Epidermal melanocyte (primary cell): Measurements from ENCODE around the gene MPP1.

Experiments used
- DNase-seq: peaks from one replicate; pipeline ENCODE4 v3.0.0; 2011; ENCODE audit warnings: low spot score; ENCODE audit not compliant: insufficient read length

Gene MPP1

DNA sequence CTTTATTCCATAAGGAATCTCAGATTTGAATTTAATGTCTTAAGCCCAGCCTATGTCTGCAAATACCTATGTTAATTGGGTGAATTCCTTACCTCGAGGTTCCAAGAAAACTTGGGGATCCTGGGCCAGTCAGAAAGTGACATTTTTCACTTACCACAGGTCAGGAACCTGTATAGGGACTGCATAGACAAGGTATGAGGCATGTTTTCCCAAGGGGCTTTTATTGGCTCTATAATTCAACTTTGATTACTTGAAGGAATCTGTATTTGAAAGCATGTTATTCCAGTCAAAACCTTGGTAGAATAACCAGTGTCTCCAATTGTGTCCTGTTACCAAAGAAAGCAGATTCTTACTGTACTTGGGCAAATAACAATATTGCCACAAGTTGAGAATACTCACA, 8.5 kb upstream of the MPP1 start:
- DNase-seq: no peak

GRCh38 chrX:154812341-154813101, 7.2 kb upstream of the MPP1 start:
- no peak for DNase-seq

DNA sequence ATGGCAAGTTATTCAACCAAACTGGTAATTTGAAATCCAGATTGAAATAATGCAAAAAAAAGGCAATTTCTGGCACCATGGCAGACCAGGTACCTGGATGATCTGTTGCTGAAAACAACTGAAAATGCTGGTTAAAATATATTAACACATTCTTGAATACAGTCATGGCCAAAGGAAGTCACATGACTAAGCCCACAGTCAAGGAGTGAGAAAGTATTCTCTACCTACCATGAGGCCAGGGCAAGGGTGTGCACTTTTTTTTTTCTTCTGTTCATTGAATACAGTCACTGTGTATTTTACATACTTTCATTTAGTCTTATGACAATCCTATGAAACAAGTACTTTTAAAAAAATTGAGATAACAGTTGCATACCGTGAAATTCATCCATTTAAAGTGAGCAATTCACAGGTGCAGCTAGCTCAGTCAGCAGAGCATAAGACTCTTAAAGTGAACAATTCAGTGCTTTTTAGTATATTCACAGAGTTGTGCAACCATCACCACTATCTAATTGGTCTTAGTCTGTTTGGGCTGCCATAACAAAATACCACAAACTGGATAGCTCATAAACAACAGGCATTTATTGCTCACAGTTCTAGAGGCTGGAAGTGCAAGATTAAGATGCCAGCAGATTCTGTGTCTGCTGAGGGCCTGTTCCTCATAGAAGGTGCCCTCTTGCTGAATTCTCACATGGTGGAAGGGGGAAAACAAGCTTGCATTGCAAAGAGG, 4.8 kb upstream of the MPP1 start:
- DNase-seq: no peak

DNA sequence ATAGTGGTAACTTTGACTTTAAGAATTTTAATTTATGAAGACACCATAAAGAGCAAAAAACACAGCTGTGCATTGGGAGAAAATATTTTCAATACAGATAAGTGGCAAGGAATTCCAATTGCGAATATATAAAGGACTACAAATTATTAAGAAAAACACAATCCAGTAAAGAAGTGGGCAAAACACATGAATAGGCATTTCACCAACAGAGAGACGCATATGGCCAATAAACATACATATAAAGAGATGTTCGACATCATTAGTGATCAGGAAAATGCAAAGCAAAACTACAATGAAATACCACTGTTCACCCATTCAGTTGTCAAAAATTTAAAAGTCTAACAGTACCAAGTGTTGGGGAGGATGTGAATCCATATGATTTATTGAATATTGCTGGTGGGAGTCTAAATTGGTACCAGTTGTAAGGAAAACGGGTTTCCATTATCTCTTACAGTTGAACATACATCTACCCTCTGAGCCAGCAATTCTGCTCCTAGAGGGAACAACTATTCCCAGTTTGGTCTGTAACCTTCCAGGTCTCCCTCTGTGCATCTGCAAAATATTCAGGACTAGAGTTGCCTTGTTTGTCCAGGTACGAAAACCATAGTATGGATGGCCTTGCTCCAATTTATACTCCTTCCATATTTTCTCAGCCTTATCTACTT, 1.7 kb upstream of the MPP1 start:
- no peak for DNase-seq

DNA sequence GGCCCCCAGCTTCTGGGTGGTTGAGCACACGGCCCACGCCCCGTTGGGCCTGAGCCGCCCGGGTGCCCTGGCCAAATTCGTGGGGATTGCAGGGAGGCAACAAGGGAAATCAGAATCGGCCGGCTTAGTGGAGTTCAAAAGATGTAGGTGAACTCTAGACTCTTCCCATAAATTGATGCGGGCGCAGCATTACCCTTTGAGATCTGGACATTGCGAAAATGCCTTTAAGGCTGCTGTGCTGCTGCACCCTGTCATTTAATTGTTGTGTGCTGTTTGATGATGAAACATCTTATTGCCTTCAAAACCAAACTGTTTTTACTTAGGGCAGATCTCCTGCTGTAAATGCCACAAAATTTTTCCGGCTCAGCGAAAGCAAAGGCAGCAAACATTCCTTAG, 409 bp upstream of the MPP1 start:
- no peak for DNase-seq

DNA sequence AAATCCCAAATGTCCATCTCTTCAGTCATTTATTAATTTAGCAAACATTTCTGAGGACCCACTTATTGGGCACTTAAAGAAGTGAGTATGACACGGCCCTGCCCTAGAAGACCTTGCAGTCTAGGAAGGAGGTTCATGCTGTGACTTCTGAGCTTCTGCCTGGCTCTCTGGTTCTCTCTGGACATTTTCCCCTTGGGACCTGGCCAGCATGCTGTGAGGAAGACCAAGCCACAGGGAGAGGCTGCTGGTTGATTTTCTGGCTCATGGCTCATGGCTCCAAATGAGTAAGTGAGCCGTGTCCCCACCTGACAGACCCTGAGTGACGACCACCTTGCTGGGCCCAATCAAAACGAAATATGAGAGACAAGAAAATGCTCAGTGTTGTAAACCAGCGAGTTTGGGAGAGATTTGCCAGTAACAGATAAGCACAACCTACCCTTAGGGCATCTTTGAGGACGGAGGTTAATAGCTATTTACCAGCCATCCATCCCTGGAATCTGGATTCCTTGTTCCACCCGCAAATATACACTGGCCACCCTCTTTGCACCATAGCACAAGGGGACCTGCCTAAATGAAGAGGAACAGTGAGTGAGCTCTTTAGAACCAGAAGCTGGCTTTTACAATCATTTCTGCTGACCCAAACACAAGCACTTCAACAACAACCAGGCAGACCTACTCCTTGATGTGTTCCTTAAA, 876 bp downstream of the MPP1 start:
- DNase-seq: no peak

DNA sequence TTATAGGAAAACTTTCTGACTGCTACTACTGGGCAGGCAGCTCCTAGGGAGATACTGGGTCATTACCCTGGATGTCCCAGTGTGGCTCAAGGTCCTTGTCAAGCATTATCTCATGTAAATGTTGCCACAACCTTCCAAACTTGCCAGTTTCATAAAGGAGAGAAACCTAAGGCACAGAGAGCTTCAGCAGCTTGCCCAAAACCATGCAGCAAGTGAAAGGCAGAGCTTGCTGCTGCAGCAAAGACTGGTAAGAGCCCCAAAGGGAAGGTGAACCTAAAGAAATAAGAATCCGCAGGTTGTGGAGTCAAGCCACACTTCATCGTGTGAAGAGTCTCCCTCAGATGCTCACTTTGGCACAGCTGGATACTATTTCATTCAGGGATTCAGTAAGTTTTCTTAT, 2.3 kb downstream of the MPP1 start:
- no peak for DNase-seq

DNA sequence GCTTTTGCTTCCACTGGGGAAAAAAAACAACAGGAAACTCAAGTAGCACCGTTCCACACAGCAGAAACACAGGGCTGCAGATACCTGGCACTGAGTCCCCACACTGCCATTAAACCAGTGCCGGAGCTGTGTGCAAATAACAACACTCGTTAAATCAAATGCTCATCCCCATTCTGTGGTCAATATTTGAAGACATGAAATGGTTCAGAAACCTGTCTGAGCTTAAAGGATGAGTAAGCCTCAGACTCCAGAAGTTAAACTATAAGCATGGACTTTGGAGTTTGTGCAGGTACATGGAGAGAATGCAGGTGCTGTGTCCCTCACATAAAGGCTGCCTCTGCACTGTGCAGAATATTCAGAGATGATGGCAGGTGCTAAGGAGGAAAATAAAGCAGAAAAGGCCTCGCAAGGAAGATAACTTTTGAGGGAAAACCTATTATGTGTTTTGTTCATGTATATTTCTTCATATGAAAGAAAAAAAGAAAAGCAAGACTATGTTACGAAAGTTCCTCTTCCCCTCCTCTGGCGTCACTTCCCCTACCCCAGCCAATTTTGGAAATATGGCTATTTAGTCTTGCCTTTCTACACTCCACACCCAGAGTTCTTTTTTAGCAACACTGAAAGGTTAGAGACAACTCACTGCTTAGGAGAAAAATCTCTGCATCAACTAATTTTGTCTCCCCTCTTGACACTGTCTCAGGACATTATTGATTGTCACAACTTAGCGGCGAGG, 4.6 kb downstream of the MPP1 start:
- DNase-seq: no peak

- DNase-seq: no peak
These were observed 5.5 kb downstream of the MPP1 start for GRCh38 chrX:154799556-154800348.

- DNase-seq: no peak
These were observed 8.3 kb downstream of the MPP1 start for GRCh38 chrX:154797006-154797405.

DNA sequence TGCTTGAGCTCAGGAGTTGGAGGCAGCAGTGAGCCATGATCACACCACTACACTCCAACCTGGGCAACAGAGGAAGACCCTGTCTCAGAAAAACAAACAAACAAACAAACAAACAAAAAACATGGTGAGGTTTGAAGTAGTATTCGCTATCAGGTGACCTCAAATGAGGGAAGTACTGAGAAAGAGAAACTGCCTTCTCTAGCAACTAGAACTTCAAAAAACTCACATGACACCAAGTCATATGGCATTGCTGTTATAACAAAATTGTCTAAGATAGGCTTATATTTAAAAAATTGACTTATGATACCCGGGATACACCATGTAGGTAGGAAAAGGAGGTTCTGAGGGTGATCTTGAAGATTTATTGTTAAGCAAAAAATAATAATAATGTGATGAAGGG, 10.3 kb downstream of the MPP1 start:
- no peak for DNase-seq

DNA sequence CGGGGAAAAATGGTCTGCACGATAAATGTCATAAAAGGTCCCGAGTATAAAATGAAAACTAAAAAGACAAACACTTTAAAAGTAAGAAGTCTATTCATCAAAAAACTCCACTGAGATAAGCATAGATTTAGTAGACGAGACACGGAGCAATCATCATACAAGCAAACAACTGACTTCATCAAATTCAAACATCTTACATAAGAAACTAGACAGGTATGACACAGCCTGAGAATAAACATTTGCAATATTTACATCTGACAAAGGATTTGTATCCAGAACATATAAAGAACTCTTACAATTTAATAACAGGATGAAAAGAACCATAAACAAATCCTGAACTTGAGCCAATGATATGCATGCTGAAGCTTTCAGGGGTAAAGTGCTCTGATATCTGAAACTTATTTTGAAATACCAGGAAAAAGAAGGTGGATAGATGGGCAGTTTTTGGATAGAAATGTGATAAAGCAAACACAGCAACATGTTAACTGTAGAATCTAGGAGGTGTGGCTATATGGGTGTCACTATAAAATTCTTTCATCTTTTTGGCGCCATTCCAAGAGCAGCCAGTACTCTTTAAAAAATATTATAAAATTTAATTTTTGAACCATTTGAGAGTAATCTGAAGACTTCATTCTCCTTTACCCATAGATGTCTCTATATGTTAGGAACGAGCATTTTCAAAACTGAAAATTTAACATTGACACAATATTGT, 12.0 kb downstream of the MPP1 start:
- DNase-seq: no peak

DNA sequence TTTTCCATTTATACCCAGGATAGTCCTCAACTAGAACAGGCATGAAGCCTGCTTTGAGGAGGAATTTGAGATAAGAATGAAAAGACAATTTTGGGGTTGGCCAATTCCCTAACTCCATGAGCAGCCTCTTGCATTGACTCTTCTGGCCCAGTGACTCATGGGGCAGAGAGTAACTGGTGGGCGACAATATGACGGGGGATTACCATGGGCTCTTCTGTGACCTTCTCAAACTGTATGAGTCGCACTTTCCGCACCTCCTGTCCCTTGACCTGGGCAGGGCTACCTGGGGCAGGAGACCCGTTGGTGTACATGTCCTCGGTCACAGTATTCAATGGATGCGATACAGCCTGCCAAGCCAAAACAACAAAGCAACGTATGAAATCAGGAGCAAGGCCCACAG, 13.3 kb downstream of the MPP1 start:
- no peak for DNase-seq

- DNase-seq: no peak
These were observed 13.8 kb downstream of the MPP1 start for GRCh38 chrX:154791467-154791866.

GRCh38 chrX:154785716-154786115, 19.6 kb downstream of the MPP1 start:
- no peak for DNase-seq

DNA sequence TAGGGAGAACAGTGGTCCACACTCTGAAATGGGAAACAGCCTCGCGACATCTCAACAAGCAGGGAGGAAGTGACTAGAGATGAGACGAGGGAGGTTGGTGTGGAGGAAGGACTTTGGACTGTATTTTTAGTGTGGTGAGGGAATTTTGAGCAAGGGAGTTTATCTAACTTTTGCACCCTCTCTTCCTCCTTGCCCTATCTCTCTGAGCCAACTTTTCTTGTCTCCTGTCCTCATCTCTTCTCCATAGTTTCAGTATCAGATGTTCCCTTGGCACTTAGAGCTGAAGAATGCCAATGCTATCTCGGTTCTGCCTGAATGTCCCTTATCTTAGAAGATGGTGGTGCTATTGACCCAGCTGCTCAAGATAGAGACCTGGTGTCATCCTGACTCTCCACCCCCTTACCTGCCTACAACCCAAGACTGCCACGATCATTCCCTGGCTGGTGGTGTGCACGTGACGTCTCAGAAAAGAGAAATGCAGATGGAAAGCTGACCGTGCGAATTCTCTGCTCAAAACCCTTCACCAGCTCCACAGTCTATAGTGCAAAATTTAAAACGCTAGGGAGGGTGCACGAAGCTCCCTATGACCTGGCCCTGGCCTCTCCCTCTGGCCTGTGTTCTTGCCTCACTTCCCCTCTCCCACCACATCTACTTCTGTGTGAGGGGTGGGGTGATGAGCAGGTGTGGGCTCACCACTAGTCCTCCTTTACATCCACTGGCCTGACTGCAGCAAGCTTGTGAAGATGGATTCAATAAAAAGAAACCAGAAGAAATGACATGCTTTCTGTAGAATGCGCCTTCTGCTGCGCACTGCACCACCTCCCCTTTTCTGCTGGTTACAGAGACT, 20.9 kb downstream of the MPP1 start:
- DNase-seq: no peak

DNA sequence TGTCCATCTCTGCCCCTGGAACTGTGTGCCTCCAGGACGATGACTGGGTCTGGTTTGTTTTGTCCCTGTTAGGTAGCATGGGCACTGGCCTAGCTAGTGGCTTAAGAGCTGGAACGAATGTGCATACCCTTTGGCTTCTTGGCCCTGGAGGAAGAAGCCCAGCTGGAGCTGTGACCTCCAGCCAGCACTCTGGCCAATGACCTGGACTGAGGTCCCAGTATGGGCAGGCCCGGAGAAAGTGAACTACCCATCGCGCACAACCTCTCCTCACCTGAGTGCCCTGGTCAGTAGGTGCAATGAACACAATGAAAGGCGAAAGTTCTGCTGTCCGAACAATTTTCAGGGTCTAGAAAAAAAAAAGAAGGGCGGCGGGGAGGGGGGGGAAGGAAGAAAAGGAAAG, 24.3 kb downstream of the MPP1 start:
- no peak for DNase-seq

- DNase-seq: no peak
These were observed 26.0 kb downstream of the MPP1 start for GRCh38 chrX:154779261-154779660.

DNA sequence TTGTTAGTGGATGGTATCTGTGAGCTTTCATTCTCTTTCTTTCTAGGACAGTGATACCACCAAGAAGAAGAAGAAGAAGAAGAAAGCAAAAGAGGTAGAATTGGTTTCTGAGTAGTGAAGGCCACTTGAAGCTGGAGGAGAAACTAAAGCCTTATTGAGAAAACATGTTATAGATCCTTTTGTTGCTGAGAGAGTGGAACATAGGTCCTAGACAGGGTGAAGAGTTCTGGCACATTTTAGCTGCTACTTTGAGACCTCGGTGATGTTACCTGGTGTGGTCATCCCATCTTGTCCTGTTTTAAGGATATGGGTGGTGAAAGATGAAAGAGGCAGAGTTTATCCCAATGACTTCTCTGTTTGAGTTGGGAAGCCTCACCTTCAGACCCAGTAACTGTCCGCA, 28.5 kb downstream of the MPP1 start:
- DNase-seq: no peak
